GM21825 (cell line): ENCODE measurements around the gene PPP2R3C.
"Not testable (repeated sequence)": the region's sequence is repeated elsewhere in the genome, so short reads cannot be mapped to it uniquely, and the experiment has no call there.

Experiments used
- ATAC-seq: cut with Tn5 transposase; IDR thresholded peaks from one replicate; pipeline ENCODE4 v1.9.1; 2021; ENCODE audit warnings: mild to moderate bottlenecking, moderate library complexity; ENCODE audit not compliant: unreplicated experiment

The PPP2R3C gene

GRCh38 chr14:35065731-35066130 is 56.1 kb downstream of the PPP2R3C start:
- not testable (repeated sequence) for ATAC-seq

- ATAC-seq, result not testable (repeated sequence)
These were observed 60.5 kb downstream of the PPP2R3C start for GRCh38 chr14:35061113-35061791.

- no peak for ATAC-seq
These were observed 69.2 kb downstream of the PPP2R3C start for GRCh38 chr14:35052637-35053036.

- no peak for ATAC-seq
These were observed 70.0 kb downstream of the PPP2R3C start for GRCh38 chr14:35051796-35052195.

GRCh38 chr14:35050652-35051051 is 71.1 kb downstream of the PPP2R3C start:
- ATAC-seq, result no peak

GRCh38 chr14:35047976-35048513 is 73.7 kb downstream of the PPP2R3C start:
- no peak for ATAC-seq

GRCh38 chr14:35046751-35047536 is 74.8 kb downstream of the PPP2R3C start:
- peak; percentile 24 for ATAC-seq

GRCh38 chr14:35046048-35046750 is 75.6 kb downstream of the PPP2R3C start, which contains the start of gene FAM177A1:
Gene FAM177A1 (plus strand): TSS chr14:35046272. CDS start chr14:35046464, 192 bp downstream.
- peak; percentile 88 for ATAC-seq

- no peak for ATAC-seq
These were observed 76.1 kb downstream of the PPP2R3C start for GRCh38 chr14:35045798-35046047.

- no peak for ATAC-seq
These were observed 76.6 kb downstream of the PPP2R3C start for GRCh38 chr14:35044939-35045797.

- ATAC-seq, result no peak
These were observed 78.7 kb downstream of the PPP2R3C start for GRCh38 chr14:35043046-35043445.

- no peak for ATAC-seq
These were observed 79.2 kb downstream of the PPP2R3C start for GRCh38 chr14:35042632-35043031.

- ATAC-seq, result not testable (repeated sequence)
These were observed 83.5 kb downstream of the PPP2R3C start for GRCh38 chr14:35038312-35038711.
